T-cell (primary cell): ENCODE results near the gene GSAP. TPM values are rescaled to one million over a fixed set of nuclear protein-coding genes. Genes with fewer than 3 reads are reported as not detected.

ENCODE experiments used
- total RNA-seq, 35 experiments: library from RNA in 6 of 35; stranded (reverse) in 6 of 35; fragments of 120-200 nt in 1 of 35; gene quantifications; one replicate each; pipeline versions ENCODE4 v1.2.1 to v1.2.4 and lab custom pipeline; 2013 to 2026

Gene GSAP
- total RNA-seq, 5 donors from 2014 or later (not counting 1 experiment from before 2014, with no cell fraction given) = 17.7 to 40.0 (median 25.7) TPM

Other genes with a start within 250 kb of the GSAP start
- 1 to 10 TPM; 2.0 to 3.1 (median 2.5) TPM for gene FGL2, start 216.5 kb downstream of the GSAP start, total RNA-seq
- gene PTPN12, start 120.9 kb upstream of the GSAP start, total RNA-seq = 10 to 100 TPM; 20.0 to 25.0 (median 21.4) TPM